Endodermal cell (in vitro differentiated cells): ENCODE data around the gene CPNE2. TPM values are rescaled to one million over a fixed set of nuclear protein-coding genes. Genes with fewer than 3 reads are reported as not detected.

Source experiments
- DNase-seq: peaks from one replicate; pipeline ENCODE4 v3.0.0-alpha.2; 2017
- H3K27ac ChIP-seq: 2 replicates; pipeline ENCODE4 v1.5.1; 2013; ENCODE audit warnings: mild to moderate bottlenecking, low read depth, low read length, moderate library complexity
- H3K27me3 ChIP-seq: 2 replicates; pipeline ENCODE4 v1.6.1; 2013; ENCODE audit warnings: mild to moderate bottlenecking, low read length, moderate library complexity; ENCODE audit not compliant: insufficient read depth, control insufficient read depth, poor library complexity, severe bottlenecking
- H3K36me3 ChIP-seq: 2 replicates; pipeline ENCODE4 v1.7.0; 2013; ENCODE audit warnings: mild to moderate bottlenecking, low read length, moderate library complexity; ENCODE audit not compliant: control insufficient read depth, insufficient read depth
- H3K4me1 ChIP-seq: one replicate; pipeline ENCODE4 v1.7.0; 2013; ENCODE audit warnings: low read length; ENCODE audit not compliant: control insufficient read depth, insufficient read depth
- H3K4me3 ChIP-seq: 2 replicates; pipeline ENCODE4 v1.5.1; 2013; ENCODE audit warnings: mild to moderate bottlenecking, low read length, moderate library complexity
- H3K9ac ChIP-seq: 2 replicates; pipeline ENCODE4 v1.6.1; 2013; ENCODE audit warnings: mild to moderate bottlenecking, low read length, moderate library complexity; ENCODE audit not compliant: poor library complexity, severe bottlenecking; ENCODE audit errors: extremely low read depth
- H3K9me3 ChIP-seq: 2 replicates; pipeline ENCODE4 v1.6.1; 2013; ENCODE audit warnings: mild to moderate bottlenecking, low read length, moderate library complexity; ENCODE audit not compliant: control insufficient read depth
- H3K27ac Mint-ChIP-seq: 2 replicates; pipeline ENCODE4 v1.8.0; 2020; ENCODE audit warnings: mixed read lengths
- H3K27me3 Mint-ChIP-seq: 2 replicates; pipeline ENCODE4 v1.8.0; 2021; ENCODE audit warnings: mild to moderate bottlenecking, mixed read lengths; ENCODE audit not compliant: insufficient read depth
- H3K36me3 Mint-ChIP-seq: 2 replicates; pipeline ENCODE4 v1.8.0; 2020; ENCODE audit warnings: low read depth, mixed read lengths
- H3K4me1 Mint-ChIP-seq: 2 replicates; pipeline ENCODE4 v1.8.0; 2020; ENCODE audit warnings: mixed read lengths
- H3K4me3 Mint-ChIP-seq: 2 replicates; pipeline ENCODE4 v1.8.0; 2020; ENCODE audit warnings: mild to moderate bottlenecking, moderate library complexity, mixed read lengths
- H3K9me3 Mint-ChIP-seq: 2 replicates; pipeline ENCODE4 v1.8.0; 2020; ENCODE audit warnings: mild to moderate bottlenecking, mixed read lengths
- WGBS, 2 experiments: methylation state at CpG; one replicate each; pipeline versions ENCODE4 v1.1.5 to v1.1.7; 2013; ENCODE audit warnings: missing lambda C conversion rate in 2 of 2, mixed read lengths in 1 of 2; ENCODE audit not compliant: insufficient coverage in 1 of 2, insufficient read length in 1 of 2; 5-methylcytosine and 5-hydroxymethylcytosine counted together
- total RNA-seq, 2 donors: library from RNA; stranded (reverse); fragmentation: NEBNext Ultra II Directional in 1 of 2; extraction: Animal tissue kit (Norgen Biotek cat#: 25700) in 1 of 2; gene quantifications; 2 replicates in 1 of 2; 3 replicates in 1 of 2; pipeline ENCODE4 v1.2.1, GENCODE V29; 2021
- TF ChIP-seq, protein P1 (sequence below): fragments of 200-600 bp; sonication (generic); conservative IDR thresholded peaks from 2 replicates; pipeline ENCODE4 v1.5.0; 2021; ENCODE audit warnings: antibody characterized with exemption, mild to moderate bottlenecking

Gene CPNE2
- total RNA-seq, 2 donors from 2014 or later: 12.3 to 16.6 TPM

- TF ChIP-seq, protein P1, sequence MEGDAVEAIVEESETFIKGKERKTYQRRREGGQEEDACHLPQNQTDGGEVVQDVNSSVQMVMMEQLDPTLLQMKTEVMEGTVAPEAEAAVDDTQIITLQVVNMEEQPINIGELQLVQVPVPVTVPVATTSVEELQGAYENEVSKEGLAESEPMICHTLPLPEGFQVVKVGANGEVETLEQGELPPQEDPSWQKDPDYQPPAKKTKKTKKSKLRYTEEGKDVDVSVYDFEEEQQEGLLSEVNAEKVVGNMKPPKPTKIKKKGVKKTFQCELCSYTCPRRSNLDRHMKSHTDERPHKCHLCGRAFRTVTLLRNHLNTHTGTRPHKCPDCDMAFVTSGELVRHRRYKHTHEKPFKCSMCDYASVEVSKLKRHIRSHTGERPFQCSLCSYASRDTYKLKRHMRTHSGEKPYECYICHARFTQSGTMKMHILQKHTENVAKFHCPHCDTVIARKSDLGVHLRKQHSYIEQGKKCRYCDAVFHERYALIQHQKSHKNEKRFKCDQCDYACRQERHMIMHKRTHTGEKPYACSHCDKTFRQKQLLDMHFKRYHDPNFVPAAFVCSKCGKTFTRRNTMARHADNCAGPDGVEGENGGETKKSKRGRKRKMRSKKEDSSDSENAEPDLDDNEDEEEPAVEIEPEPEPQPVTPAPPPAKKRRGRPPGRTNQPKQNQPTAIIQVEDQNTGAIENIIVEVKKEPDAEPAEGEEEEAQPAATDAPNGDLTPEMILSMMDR: no peak
- H3K27ac Mint-ChIP-seq: no peak overlapping the region
- Histone ChIP-seq H3K4me3 (no peak overlapping the region), H3K36me3 (peaks cover 6% of the 10 kb centered on the region), H3K27ac (no peak overlapping the region), H3K9me3 (no peaks in the 10 kb centered on the region), H3K9ac (no peak overlapping the region), H3K4me1 (no peaks in the 10 kb centered on the region), H3K27me3 (no peaks in the 10 kb centered on the region)
- no peaks in the 10 kb centered on the region for H3K27me3 Mint-ChIP-seq
- DNase-seq: no peak
- 87 to 88% methylated on average over 5 to 10 of the region's 10 CpGs for WGBS, 2 experiments
- no peaks in the 10 kb centered on the region for H3K9me3 Mint-ChIP-seq
- no peaks in the 10 kb centered on the region for H3K36me3 Mint-ChIP-seq
- peaks cover 8% of the 10 kb centered on the region for H3K4me1 Mint-ChIP-seq
- no peak overlapping the region for H3K4me3 Mint-ChIP-seq
Observed at GRCh38 chr16:57112403-57113041, 20.1 kb downstream of the CPNE2 start.

GRCh38 chr16:57113042-57113453, 20.7 kb downstream of the CPNE2 start:
- H3K27me3 Mint-ChIP-seq: no peaks in the 10 kb centered on the region
- no peaks in the 10 kb centered on the region for H3K4me1 ChIP-seq
- no peak overlapping the region for H3K27ac ChIP-seq
- no peaks in the 10 kb centered on the region for H3K9me3 ChIP-seq
- TF ChIP-seq, protein P1: no peak
- H3K4me3 Mint-ChIP-seq: no peak overlapping the region
- whole genome bisulfite sequencing, 2 experiments: 92 to 94% methylated on average over 13 to 14 of the region's 14 CpGs
- peaks cover 2% of the 10 kb centered on the region for H3K36me3 Mint-ChIP-seq
- no peak for DNase-seq
- H3K9me3 Mint-ChIP-seq: no peaks in the 10 kb centered on the region
- H3K27ac Mint-ChIP-seq: no peak overlapping the region
- H3K4me3 ChIP-seq: no peak overlapping the region
- no peak overlapping the region for H3K9ac ChIP-seq
- no peaks in the 10 kb centered on the region for H3K27me3 ChIP-seq
- H3K36me3 ChIP-seq: peaks cover 6% of the 10 kb centered on the region
- peaks cover 8% of the 10 kb centered on the region for H3K4me1 Mint-ChIP-seq

GRCh38 chr16:57113664-57114063, 21.3 kb downstream of the CPNE2 start:
- Mint-ChIP-seq H3K27me3 (no peaks in the 10 kb centered on the region), H3K9me3 (no peaks in the 10 kb centered on the region), H3K4me1 (peaks cover 8% of the 10 kb centered on the region), H3K27ac (no peak overlapping the region), H3K4me3 (no peak overlapping the region), H3K36me3 (peaks cover 2% of the 10 kb centered on the region)
- DNase-seq: no peak
- Histone ChIP-seq H3K9ac (no peak overlapping the region), H3K9me3 (no peaks in the 10 kb centered on the region), H3K27me3 (no peaks in the 10 kb centered on the region), H3K27ac (no peak overlapping the region), H3K4me3 (no peak overlapping the region), H3K36me3 (peaks cover 6% of the 10 kb centered on the region), H3K4me1 (no peaks in the 10 kb centered on the region)
- TF ChIP-seq, protein P1: no peak
- 93 to 100% methylated on average over 4 to 5 of the region's 5 CpGs for WGBS, 2 experiments
